ENCODE data around the gene SLC16A7. TPM values are rescaled to one million over a fixed set of nuclear protein-coding genes. Genes with fewer than 3 reads are reported as not detected.
A peak's percentile ranks its signal among the peaks of the same experiment; 100 is the strongest.

SLC16A7 gene
- total RNA-seq, 4 donors from 2014 or later, result 56.9 to 127 (median 64.9) TPM

GRCh38 chr12:59637692-59638070 lies 41.9 kb downstream of the SLC16A7 start:
- no peak for TF ChIP-seq CTCF (IDR thresholded peaks at IDR 0.05)
- no peak for DNase-seq (ENCODE audit: low spot score)
- no peak for ATAC-seq (ENCODE audit: low FRiP score)

GRCh38 chr12:59643550-59643949 lies 47.7 kb downstream of the SLC16A7 start:
- no peak for DNase-seq (ENCODE audit: low spot score)
- TF ChIP-seq CTCF (IDR thresholded peaks at IDR 0.05), result no peak
- ATAC-seq (ENCODE audit: low FRiP score), result no peak

GRCh38 chr12:59645242-59645641 lies 49.4 kb downstream of the SLC16A7 start:
- DNase-seq (ENCODE audit: low spot score) (no peak), ATAC-seq (ENCODE audit: low FRiP score) (no peak)
- no peak for TF ChIP-seq CTCF (IDR thresholded peaks at IDR 0.05)

- no peak for ATAC-seq (ENCODE audit: low FRiP score)
- no peak for DNase-seq (ENCODE audit: low spot score)
- no peak for TF ChIP-seq CTCF (IDR thresholded peaks at IDR 0.05)
Measured at GRCh38 chr12:59646636-59647035, 50.8 kb downstream of the SLC16A7 start.

GRCh38 chr12:59649203-59649602 lies 53.4 kb downstream of the SLC16A7 start:
- no peak for TF ChIP-seq CTCF (IDR thresholded peaks at IDR 0.05)
- no peak for DNase-seq (ENCODE audit: low spot score)
- no peak for ATAC-seq (ENCODE audit: low FRiP score)

GRCh38 chr12:59650588-59651228 lies 54.9 kb downstream of the SLC16A7 start:
- ATAC-seq (ENCODE audit: low FRiP score) (no peak), DNase-seq (ENCODE audit: low spot score) (no peak)
- no peak for TF ChIP-seq CTCF (IDR thresholded peaks at IDR 0.05)

GRCh38 chr12:59651229-59651920 lies 55.5 kb downstream of the SLC16A7 start:
- ATAC-seq (ENCODE audit: low FRiP score) (peak; percentile 57), DNase-seq (ENCODE audit: low spot score) (no peak)
- TF ChIP-seq CTCF (IDR thresholded peaks at IDR 0.05), result no peak

Data from omental fat pad (tissue), 4 donors.